ENCODE measurements around the gene ASAP3.

- TF ChIP-seq, protein P1, sequence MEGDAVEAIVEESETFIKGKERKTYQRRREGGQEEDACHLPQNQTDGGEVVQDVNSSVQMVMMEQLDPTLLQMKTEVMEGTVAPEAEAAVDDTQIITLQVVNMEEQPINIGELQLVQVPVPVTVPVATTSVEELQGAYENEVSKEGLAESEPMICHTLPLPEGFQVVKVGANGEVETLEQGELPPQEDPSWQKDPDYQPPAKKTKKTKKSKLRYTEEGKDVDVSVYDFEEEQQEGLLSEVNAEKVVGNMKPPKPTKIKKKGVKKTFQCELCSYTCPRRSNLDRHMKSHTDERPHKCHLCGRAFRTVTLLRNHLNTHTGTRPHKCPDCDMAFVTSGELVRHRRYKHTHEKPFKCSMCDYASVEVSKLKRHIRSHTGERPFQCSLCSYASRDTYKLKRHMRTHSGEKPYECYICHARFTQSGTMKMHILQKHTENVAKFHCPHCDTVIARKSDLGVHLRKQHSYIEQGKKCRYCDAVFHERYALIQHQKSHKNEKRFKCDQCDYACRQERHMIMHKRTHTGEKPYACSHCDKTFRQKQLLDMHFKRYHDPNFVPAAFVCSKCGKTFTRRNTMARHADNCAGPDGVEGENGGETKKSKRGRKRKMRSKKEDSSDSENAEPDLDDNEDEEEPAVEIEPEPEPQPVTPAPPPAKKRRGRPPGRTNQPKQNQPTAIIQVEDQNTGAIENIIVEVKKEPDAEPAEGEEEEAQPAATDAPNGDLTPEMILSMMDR (IDR thresholded peaks at IDR 0.05) = no peak
- no peak for TF ChIP-seq POLR2A (IDR thresholded peaks at IDR 0.05)
These were observed 8.8 kb downstream of the ASAP3 start for GRCh38 chr1:23475134-23475628.
